ENCODE results near the gene POU6F2.

Gene POU6F2

GRCh38 chr7:39408906-39409305 is 431.2 kb downstream of the POU6F2 start:
- DNase-seq: no peak

- DNase-seq: no peak
These were observed 432.9 kb downstream of the POU6F2 start for GRCh38 chr7:39410582-39410981.

GRCh38 chr7:39413636-39414223 is 436.0 kb downstream of the POU6F2 start:
- no peak for DNase-seq

GRCh38 chr7:39414224-39415035 is 436.7 kb downstream of the POU6F2 start:
- DNase-seq: peak; percentile 67

GRCh38 chr7:39415091-39415787 is 437.5 kb downstream of the POU6F2 start:
- DNase-seq: no peak

GRCh38 chr7:39416866-39417265 is 439.2 kb downstream of the POU6F2 start:
- DNase-seq: no peak

- DNase-seq: no peak
These were observed 439.9 kb downstream of the POU6F2 start for GRCh38 chr7:39417642-39418041.

GRCh38 chr7:39421251-39421650 is 443.5 kb downstream of the POU6F2 start:
- DNase-seq: no peak

GRCh38 chr7:39421661-39422060 is 444.0 kb downstream of the POU6F2 start:
- no peak for DNase-seq

- DNase-seq: no peak
These were observed 450.5 kb downstream of the POU6F2 start for GRCh38 chr7:39428221-39428620.

GRCh38 chr7:39429421-39429820 is 451.7 kb downstream of the POU6F2 start:
- no peak for DNase-seq

- no peak for DNase-seq
These were observed 452.7 kb downstream of the POU6F2 start for GRCh38 chr7:39430441-39430840.

GRCh38 chr7:39430909-39431641 is 453.4 kb downstream of the POU6F2 start:
- DNase-seq: no peak

GRCh38 chr7:39432368-39432767 is 454.7 kb downstream of the POU6F2 start:
- DNase-seq: no peak

GRCh38 chr7:39432807-39433416 is 455.2 kb downstream of the POU6F2 start:
- no peak for DNase-seq

- no peak for DNase-seq
These were observed 455.8 kb downstream of the POU6F2 start for GRCh38 chr7:39433550-39433949.

- DNase-seq: no peak
These were observed 456.3 kb downstream of the POU6F2 start for GRCh38 chr7:39434012-39434411.

GRCh38 chr7:39446546-39446945 is 468.8 kb downstream of the POU6F2 start:
- no peak for DNase-seq

GRCh38 chr7:39451901-39452300 is 474.2 kb downstream of the POU6F2 start:
- DNase-seq: no peak

- no peak for DNase-seq
These were observed 476.1 kb downstream of the POU6F2 start for GRCh38 chr7:39453743-39454355.

GRCh38 chr7:39458061-39458745 is 480.5 kb downstream of the POU6F2 start:
- no peak for DNase-seq

GRCh38 chr7:39459636-39460035 is 481.9 kb downstream of the POU6F2 start:
- DNase-seq: no peak

Measured in GOT3 (cell line).